GM19035 (cell line): ENCODE data around the gene LACTBL1.
"Not testable (repeated sequence)": the region's sequence is repeated elsewhere in the genome, so short reads cannot be mapped to it uniquely, and the experiment has no call there.

Source experiments
- ATAC-seq: cut with Tn5 transposase; IDR thresholded peaks from one replicate; pipeline ENCODE4 v1.9.1; 2021; ENCODE audit not compliant: unreplicated experiment

Gene LACTBL1, protein sequence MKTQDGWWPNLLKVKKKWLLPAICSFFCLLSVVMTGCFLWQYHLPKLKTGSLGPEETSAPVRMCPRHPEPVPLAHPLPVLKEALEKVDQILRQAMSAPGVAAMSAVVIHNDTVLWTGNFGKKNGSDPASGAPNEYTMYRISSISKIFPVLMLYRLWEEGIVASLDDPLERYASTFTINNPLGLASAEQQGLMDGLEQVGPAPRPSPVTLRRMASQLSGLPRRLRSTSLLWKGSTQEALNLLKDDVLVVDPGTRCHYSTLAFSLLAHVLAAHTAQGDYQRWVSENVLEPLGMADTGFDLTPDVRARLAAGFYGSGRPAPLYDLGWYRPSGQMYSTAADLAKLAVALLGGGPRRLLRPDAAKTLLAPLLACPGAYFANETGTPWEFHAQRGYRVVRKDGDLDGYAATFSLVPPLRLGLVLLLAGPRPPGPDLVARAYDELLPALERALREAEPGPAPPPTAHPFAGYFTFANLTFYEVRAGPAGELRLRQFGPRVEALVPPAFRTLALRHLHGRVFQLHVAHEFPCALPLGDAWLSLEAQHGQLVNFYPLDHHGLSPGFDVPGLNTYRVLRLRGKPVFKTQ

DNA sequence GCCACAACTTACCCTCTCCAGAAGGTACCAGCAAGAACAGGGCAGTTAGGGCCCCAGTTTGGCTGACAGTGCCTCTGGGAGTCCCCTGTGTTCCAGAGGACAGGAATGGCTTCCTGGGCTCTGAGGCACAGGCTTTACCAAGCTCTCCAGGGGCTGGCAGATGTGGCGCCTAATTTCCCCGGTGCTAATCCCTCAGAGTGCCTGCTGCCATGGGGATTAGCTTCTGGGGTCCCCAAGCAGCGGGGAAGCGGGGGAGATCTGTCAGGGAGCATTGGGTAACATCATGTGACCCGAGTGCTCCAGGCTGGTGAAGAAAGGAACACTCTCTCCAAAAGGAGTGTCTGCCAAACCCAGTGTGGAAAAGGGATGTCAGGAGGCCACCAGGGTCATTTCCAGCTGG lies at the start of gene LACTBL1:
TSS of gene LACTBL1 (minus strand) at position 107 of the 400 bp plus-strand sequence. CDS start 550 bp downstream, outside the sequence.
- no peak for ATAC-seq

DNA sequence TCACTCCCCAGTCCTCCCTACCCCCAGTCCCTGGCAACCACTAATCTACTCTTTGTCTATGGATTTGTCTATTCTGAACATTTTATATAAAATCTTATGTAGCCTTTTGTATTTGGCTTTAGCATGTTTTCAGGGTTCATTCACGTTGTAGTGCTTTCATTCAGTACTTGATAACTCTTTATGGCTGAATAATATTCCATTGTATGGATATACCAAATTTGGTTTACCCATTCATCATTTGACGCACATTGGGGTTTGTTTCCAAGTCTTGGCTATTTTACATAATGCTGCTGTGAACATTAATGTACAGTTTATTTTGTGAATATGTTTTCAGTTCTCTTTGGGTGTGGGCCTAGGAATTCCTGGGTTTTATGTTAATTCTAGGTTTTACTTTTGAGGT lies 49.2 kb upstream of the LACTBL1 start:
- ATAC-seq, result no peak

DNA sequence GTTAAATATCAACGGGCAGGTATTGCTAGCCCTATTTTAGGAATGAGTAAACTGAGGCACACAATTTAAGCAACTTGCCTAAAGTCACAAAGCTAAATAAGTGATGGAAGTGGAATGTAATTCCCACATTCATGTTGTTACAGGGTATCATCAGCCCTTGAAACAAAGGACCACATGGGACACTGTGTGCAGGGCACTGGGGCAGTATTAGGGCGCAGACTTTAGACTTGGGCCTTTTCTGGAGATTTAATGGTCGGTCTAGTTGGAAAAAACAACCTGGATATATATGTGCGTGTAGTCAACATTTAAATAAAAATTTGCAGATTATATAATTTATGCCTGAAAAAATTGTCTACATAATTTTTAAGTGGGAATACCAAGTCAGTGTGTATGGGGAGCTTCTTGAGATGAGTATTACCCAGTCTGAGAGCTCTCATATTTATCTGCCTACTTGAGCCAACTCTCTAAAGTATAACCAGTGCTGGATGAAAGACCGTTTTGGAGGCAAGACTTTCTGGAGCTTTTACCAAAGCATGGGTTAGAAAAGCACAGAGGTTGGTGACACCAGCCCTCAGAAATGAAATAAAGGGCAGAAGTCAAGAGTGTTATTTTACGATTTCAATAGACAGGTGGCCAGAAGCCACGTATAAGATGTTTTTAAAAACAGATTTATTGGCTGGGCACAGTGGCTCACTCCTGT lies 48.2 kb upstream of the LACTBL1 start:
- ATAC-seq, result no peak

DNA sequence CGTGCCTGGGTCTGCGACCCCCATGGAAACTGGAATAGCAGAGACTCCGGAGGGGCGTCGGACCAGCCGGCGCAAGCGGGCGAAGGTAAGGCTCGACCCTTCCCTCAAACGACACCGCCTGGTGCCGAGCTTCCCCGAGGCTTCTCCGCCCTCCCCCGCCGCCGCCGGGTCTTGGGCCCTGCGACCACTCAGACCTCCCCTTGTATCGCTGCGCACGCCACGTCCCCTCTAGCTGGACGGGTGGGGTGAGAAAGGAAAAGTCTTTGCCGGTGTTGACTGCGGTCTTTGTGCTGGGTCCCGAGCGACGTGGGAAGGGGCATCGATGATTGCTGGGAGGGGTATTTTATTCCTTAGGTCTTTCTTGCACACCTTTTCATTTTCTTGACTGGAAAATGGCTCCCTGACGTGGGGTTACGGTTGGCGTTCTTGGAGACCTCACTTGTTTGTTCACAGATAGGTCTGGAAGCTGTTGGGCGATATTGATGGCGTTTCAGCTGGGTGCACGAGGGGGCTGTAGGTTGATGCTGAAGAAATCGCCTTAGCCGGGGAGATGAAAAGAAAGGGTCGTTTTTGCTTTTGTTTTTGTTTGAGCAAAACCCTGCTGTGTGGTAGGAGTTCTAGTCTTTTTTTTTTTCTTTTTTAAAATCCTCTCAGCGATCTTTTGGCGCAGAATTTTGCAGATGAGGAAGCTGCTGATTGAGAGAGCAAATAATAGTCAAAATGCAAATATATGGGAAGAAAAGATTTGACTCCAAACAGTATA lies 47.4 kb upstream of the LACTBL1 start:
- peak; percentile 13 for ATAC-seq

DNA sequence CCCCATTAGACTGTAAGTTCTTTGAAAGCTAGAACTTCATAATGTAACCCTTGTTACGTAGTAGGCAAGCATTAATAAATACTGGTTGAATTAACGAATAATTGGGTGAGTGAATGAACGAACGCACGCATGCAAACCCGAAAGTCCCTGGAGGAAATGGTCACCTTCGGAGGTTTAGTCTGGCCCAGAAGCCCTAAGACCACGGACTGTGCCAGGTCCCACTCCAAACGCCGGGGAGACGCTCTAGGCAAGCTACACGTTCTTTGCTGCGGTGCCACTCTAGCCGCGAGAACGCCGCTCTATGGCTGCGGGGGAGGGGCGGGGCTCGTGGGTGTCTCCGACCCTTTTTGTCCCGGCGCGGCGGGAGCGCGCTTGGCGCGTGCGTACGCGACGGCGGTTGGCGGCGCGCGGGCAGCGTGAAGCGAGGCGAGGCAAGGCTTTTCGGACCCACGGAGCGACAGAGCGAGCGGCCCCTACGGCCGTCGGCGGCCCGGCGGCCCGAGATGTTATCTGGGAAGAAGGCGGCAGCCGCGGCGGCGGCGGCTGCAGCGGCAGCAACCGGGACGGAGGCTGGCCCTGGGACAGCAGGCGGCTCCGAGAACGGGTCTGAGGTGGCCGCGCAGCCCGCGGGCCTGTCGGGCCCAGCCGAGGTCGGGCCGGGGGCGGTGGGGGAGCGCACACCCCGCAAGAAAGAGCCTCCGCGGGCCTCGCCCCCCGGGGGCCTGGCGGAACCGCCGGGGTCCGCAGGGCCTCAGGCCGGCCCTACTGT lies 46.6 kb upstream of the LACTBL1 start, which contains the start of gene KDM1A:
TSS of gene KDM1A (plus strand) at position 375 of the 769 bp plus-strand sequence. CDS start at position 504, 129 bp downstream.
- ATAC-seq, result peak; percentile 94

DNA sequence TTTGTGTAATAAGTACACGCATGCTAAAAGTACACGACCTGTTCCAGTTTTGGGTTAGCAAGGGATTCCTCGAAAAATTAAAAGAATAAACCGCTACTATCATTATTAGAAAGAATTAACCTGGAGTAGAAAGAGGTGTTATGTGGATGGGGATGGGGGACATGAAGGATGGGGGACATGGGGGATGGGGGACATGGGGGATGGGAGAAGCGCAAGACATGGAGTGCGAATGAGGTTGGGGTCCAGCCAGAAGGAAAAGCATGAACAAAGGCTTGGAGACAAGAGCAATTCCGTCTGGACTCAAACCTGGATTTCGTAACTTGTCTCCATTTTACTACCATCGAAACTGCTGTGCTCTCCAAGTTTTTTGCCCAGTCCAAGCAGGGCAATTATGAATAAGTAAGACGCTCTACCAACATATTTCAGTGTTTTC lies 46.0 kb upstream of the LACTBL1 start:
- no peak for ATAC-seq

DNA sequence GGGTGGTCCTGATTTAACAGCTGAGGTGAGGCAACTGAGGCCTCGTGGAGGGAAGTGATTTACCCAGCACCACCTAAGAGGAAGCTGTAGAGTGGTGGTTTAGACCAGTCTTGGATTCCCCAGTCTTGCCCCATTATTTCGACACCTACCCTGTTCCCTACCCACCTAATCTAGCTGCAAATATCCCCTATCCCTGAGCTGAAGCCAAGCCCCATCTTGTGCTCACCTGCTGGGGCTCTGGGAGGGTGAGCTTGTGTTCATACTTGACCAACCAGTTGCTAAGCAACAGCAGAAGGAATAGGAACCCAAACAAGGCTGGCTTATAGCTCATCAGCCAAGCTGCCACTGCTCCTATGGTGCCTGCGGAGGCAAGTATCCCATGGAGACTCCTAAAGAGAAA lies 41.0 kb upstream of the LACTBL1 start:
- no peak for ATAC-seq

DNA sequence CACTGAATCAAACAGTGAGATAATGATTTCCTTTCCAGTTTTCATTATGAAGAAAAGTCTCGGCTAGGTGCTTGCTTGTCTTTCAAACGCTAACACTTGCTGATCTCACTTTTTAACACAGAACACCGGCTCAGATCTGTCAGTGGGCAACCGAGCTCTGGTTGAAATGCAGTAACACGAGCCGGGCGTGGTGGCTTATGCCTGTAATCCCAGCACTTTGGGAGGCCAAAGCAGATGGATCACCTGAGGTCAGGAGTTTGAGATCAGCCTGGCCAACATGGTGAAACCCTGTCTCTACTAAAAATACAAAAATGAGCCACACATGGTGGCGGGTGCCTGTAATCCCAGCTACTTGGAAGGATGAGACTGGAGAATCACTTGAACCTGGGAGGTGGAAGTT lies 37.4 kb upstream of the LACTBL1 start:
- ATAC-seq, result not testable (repeated sequence)

DNA sequence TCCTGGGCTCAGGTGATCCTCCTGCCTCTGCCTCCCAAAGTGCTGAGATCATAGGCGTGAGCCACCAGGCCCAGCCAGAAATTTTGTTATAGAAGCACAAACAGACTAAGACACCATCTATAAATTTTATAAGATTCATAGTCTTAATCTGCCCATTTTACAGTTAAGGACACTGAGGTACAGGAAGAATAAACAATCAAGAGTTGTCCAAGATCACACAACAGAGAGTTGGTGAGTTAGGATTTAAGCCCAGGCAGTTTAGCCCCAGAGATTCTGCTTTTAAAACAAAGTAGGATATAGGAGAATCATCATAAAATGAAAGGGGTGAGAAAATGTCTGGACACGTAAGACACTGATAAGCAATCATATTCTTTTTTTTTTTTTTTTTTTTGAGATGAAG lies 36.2 kb upstream of the LACTBL1 start:
- ATAC-seq, result no peak

DNA sequence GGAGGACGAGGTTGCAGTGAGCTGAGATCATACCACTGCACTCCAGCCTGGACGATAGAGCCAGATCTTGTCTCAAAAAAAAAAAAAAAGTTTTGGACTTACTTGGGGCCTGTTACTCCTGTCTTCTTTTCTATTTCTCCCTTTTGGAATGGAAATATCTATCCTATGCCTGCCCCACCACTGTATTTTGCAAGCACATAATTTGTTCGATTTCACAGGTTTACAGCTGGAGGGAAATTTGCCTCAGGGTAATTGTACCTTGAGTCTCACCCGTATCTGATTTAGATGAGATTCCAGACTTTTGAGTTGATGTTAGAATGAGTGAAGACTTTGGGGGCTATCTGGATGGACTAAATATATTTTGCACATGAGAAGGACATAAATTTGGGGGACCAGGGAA lies 34.4 kb upstream of the LACTBL1 start:
- ATAC-seq, result no peak

DNA sequence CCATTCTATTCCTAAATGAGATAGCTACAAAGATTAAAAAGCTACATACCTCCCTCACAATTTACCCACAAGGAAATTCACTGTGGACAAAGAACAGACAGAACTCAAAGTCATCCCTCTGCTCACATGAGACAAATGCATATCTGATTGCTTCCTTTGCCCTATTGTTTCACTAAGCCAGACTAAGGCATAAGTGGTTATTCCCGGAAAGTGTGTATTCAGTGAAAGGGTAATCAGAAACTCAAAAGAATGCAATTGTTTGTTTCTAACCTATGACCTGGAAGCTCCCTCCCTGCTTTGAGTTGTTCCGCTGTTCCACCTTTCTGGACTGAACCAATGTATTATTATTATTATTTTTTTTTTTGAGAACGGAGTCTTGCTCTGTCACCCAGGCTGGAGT lies 32.1 kb upstream of the LACTBL1 start:
- ATAC-seq, result not testable (repeated sequence)

DNA sequence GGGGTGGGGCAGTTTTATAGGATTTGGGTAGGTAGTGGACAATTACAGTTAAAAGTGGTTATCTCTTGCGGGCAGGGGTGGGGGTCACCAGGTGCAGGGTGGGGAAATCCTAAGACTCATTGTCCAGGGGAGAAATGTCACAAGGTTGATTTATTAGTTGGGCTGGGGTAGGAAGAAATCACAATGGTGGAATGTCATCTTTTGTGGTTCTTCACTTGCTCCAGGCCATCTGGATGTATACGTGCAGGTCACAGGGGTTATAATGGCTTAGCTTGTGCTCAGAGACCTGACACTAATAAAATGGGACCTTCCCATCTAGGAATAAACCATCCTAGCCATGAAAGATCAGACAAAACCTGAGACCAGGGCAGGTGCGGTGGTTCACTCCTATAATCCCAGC lies 31.4 kb upstream of the LACTBL1 start:
- no peak for ATAC-seq

DNA sequence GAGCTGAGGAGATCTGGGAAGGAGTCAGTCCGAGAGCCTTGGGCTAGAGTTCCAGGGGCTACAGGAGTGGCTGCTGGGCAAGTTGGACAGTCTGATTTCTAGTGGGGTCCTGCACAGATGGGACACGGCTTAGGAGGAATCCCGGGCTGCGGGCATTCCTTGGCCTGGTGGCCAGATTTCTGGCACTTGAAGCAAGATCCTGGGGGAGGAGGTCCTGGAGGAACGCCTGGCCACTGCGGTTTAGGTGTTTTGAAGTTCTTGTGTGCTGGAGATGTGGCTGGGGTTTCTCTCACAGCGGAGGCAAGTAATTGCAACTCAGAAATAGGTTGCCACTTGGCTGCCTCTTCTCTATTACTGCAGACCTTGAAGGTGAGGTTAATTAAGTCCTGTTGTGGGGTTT lies 29.6 kb upstream of the LACTBL1 start:
- not testable (repeated sequence) for ATAC-seq

DNA sequence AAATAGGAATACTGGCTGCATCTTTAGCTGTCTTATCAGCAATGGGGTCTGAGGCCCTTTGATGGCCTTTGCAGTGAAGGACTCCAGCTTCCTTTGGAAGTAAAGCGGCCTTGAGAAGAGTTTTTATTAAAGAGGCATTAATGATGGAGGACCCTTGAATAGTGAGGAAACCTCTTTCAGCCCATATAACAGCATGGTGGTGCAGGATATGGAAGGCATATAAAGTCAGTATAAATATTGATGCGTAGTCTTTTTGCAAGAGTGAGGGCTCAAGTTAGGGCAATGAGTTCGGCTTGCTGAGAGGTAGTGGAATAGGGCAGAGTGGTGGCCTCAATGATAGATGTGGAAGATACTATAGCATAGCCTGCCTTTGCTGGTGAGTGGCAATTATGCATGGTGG lies 27.5 kb upstream of the LACTBL1 start:
- ATAC-seq, result not testable (repeated sequence)

DNA sequence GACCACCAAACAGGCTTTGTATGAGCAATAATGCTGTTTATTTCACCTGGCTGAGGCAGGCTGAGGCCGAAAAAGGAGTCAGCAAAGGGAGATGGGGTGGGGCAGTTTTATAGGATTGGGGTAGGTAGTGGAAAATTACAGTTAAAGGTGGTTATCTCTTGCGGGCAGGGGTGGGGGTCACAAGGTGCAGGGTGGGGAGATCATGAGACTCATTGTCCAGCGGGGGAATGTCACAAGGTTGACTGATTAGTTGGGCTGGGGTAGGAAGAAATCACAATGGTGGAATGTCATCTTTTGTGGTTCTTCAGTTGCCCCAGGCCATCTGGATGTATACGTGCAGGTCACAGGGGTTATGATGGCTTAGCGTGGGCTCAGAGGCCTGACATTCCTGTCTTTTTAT lies 24.9 kb upstream of the LACTBL1 start:
- not testable (repeated sequence) for ATAC-seq

DNA sequence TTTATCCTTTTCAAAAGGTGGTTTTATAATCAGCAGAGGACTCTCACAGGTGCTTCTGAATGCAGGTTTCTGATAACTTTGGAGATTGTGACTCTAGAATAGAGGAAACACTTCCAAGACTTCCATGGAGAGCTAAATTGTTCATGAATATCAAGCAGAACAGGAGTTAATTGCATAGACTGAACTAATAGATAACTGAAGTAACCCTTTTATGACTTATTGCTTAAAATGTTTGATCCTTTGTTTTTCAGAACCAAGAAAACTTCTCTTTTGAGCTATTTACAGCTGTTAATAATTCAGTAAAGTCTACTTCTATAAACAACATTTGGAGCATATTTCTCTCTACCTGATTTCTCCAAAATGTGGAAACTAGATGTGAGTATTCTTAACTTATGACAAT lies 23.1 kb upstream of the LACTBL1 start:
- no peak for ATAC-seq

DNA sequence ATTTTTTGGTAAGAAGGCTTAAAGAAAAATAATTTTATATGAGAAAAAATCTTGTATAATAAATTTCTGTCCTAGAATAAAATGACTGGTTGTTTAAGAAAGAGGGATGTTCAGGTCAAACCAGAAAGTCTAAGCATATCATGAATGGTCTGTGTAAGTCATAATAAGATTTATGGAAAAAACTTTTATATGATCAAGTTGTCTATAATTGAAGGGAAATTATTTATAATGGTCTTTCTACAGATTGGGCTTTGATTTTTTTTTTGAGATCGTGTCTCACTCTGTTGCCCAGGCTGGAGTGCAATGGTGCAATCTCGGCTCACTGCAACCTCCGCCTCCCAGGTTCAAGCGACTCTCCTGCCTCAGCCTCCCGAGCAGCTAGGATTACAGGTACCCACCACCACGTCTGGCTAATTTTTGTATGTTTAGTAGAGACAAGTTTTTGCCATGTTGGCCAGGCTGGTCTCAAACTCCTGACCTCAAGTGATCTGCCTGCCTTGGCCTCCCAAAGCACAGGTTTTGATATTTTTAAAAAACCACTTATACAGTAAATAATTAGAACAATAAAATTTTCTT lies 20.6 kb upstream of the LACTBL1 start:
- ATAC-seq, result not testable (repeated sequence)

DNA sequence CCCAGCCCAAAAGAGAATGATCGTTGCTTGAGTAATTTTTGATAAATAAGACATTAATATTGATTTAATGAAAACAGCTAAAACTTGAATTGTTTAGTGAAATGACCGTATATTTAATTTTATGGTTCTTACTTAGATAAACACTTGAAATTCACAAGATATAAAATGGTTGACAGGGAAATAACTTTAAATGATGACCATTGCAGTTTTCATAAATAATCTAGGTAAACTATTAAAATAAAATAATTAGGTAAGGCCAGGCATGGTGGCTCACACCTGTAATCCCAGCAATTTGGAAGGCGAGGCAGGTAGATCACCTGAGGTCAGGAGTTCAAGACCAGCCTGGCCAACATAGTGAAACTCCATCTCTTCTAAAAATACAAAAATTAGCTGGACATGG lies 19.7 kb upstream of the LACTBL1 start:
- ATAC-seq, result not testable (repeated sequence)

DNA sequence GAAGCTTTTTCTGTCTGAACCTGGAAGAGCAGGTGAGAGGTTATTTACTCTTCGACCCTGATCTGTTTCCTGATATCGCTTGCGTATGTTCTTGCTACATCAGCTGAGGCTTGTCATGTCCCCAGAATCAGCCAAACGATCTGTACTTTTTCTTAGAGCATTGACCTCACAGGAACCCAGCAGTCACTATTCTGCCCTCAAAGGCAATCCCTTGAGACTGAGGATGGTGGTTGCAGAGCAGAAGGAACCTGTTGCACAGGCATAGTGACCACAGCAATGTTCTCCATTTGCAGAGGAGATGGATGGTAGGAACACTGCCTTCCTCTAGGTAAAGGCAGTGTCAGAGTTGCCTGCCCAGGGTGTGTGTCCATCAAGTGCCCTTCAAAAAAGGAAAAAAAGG lies 11.3 kb upstream of the LACTBL1 start:
- ATAC-seq, result no peak

DNA sequence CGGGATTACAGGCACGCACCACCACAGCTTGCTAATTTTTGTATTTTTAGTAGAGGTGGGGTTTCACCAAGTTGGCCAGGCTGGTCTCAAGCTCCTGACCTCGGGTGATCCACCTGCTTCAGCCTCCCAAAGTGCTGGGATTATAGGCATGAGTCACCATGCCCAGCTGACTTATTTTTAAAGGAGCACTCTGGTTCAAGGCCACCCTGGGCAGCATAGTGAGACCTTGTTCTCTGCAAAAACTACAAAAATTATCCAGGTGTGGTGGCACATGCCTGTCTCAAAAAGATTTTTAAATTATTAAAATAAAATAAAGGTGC lies 7.8 kb upstream of the LACTBL1 start:
- not testable (repeated sequence) for ATAC-seq
